ENCODE measurements around the gene STARD13.

- no peak for TF ChIP-seq CTCF (IDR thresholded peaks at IDR 0.05; ENCODE audit: low read depth, low read length, missing input control)
- TF ChIP-seq MAX (IDR thresholded peaks at IDR 0.05) = no peak
- no peak for TF ChIP-seq FOXA1 (IDR thresholded peaks at IDR 0.05)
- no peak for TF ChIP-seq ZBTB33 (IDR thresholded peaks at IDR 0.05)
- no peak for TF ChIP-seq RAD21 (IDR thresholded peaks at IDR 0.05)
- no peak for TF ChIP-seq GABPA (IDR thresholded peaks at IDR 0.05 in 1 of 2, conservative IDR thresholded peaks at IDR 0.05 in 1 of 2)
- TF ChIP-seq HNF4G (IDR thresholded peaks at IDR 0.05) = no peak
- TF ChIP-seq SP1 (IDR thresholded peaks at IDR 0.05) = no peak
- TF ChIP-seq, protein P1, sequence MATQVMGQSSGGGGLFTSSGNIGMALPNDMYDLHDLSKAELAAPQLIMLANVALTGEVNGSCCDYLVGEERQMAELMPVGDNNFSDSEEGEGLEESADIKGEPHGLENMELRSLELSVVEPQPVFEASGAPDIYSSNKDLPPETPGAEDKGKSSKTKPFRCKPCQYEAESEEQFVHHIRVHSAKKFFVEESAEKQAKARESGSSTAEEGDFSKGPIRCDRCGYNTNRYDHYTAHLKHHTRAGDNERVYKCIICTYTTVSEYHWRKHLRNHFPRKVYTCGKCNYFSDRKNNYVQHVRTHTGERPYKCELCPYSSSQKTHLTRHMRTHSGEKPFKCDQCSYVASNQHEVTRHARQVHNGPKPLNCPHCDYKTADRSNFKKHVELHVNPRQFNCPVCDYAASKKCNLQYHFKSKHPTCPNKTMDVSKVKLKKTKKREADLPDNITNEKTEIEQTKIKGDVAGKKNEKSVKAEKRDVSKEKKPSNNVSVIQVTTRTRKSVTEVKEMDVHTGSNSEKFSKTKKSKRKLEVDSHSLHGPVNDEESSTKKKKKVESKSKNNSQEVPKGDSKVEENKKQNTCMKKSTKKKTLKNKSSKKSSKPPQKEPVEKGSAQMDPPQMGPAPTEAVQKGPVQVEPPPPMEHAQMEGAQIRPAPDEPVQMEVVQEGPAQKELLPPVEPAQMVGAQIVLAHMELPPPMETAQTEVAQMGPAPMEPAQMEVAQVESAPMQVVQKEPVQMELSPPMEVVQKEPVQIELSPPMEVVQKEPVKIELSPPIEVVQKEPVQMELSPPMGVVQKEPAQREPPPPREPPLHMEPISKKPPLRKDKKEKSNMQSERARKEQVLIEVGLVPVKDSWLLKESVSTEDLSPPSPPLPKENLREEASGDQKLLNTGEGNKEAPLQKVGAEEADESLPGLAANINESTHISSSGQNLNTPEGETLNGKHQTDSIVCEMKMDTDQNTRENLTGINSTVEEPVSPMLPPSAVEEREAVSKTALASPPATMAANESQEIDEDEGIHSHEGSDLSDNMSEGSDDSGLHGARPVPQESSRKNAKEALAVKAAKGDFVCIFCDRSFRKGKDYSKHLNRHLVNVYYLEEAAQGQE (IDR thresholded peaks at IDR 0.05) = no peak
- no peak for TF ChIP-seq RXRA (IDR thresholded peaks at IDR 0.05)
- TF ChIP-seq ATF3 (IDR thresholded peaks at IDR 0.05) = no peak
- no peak for TF ChIP-seq TAF1 (conservative IDR thresholded peaks at IDR 0.05)
These were observed 193.2 kb downstream of the STARD13 start for GRCh38 chr13:33092073-33092987.

All from liver (tissue), 3 donors.